Measurements from ENCODE around the gene PRKCE.

PRKCE gene

DNA sequence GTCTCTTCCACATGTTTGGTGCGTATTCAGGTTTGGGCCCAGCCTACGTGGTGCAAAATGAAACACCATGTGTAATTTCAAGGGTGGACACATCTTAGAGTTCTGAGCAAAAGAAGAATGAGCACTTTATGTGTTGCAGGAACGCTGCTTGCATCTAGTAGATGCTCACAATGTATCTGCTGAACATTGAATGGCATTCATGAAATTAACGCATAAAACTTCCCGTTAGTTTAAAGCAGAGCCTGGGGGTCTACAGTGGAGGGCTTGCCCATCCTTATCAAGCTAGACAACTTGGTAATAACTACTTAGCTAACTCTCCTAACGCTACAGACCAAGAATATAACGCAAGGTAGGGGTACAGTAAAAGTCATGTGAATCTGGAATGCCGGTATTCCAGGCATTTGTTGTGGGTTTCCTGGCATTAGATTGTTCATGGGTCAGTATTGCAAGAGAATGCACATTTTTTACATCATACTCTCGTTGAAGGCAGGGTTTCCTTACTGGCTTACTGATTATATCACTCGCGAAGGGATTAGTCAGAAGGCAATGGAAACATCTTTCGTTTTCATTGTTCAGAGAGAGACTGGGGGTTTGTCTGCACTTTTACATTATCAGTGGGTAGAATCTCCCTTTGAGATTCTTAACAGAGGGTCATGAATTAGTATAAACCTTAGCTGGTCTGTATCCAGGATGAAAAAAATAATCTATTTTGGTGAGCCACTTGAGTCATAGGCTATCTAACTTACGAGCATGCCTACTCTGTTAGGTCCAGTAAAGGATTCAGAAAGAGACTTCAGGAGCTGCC is 416.2 kb downstream of the PRKCE start:
- Mint-ChIP-seq H3K9me3 (ENCODE audit: low read depth) (no peaks in the 10 kb centered on the region), H3K27ac (no peak overlapping the region), H3K36me3 (peaks cover 2% of the 10 kb centered on the region), H3K4me1 (ENCODE audit: low read depth) (peaks cover 5% of the 10 kb centered on the region), H3K27me3 (peaks cover 1% of the 10 kb centered on the region), H3K4me3 (no peak overlapping the region)

GRCh38 chr2:46068636-46069035 is 417.2 kb downstream of the PRKCE start:
- Mint-ChIP-seq H3K27me3 (no peaks in the 10 kb centered on the region), H3K27ac (no peak overlapping the region), H3K4me1 (ENCODE audit: low read depth) (peaks cover 5% of the 10 kb centered on the region), H3K4me3 (no peak overlapping the region), H3K9me3 (ENCODE audit: low read depth) (no peaks in the 10 kb centered on the region), H3K36me3 (no peaks in the 10 kb centered on the region)

DNA sequence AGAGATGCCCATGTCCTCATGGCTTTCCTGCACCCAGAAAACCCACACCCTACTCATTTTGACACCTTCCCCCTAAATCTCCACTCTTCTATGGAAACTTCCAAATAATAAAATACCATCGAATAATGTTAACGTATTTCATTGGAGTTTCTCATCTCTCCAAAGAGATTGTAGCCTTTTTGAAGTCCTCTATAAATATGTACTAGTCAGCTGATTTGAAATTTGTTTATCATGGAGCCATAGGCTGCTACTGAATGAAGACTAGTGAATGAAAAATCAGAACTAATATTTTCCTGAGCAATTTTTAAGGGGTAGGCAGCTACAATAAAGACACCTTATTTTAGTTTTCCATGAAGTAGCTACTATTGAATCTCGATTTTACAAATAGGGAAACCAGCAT is 419.6 kb downstream of the PRKCE start:
- Mint-ChIP-seq H3K9me3 (ENCODE audit: low read depth) (no peaks in the 10 kb centered on the region), H3K4me3 (no peak overlapping the region), H3K27me3 (no peaks in the 10 kb centered on the region), H3K36me3 (no peaks in the 10 kb centered on the region), H3K27ac (no peak overlapping the region), H3K4me1 (ENCODE audit: low read depth) (peaks cover 5% of the 10 kb centered on the region)

GRCh38 chr2:46072101-46072820 is 420.8 kb downstream of the PRKCE start:
- H3K4me3 Mint-ChIP-seq, result no peak overlapping the region

DNA sequence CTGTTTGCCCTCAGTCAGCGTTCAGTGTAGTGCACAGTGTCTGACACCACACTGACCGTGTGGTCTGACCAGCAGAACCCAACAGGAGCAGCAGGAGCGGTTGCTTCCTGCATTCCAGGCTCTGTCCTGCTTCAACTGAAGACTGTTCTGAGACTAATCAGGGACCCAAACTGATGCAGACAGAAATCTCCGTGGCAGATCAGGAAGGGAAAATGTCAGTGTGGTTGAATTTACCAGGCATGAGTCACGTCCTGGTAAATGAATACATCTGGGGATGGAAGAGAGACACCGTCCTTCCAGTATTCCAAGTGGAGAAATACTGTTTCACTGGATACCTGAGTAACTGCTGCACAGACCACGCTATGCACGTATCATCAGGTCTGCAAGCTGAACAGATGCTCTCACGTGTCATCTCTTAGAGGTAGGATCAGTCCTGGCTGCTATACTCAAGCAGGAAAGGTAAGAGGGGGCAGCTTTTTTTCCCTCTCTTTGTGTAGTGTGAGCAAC is 422.1 kb downstream of the PRKCE start:
- Mint-ChIP-seq H3K4me3 (no peak overlapping the region), H3K27me3 (no peaks in the 10 kb centered on the region), H3K4me1 (ENCODE audit: low read depth) (no peaks in the 10 kb centered on the region), H3K27ac (no peak overlapping the region), H3K36me3 (no peaks in the 10 kb centered on the region), H3K9me3 (ENCODE audit: low read depth) (no peaks in the 10 kb centered on the region)

More at GRCh38 chr2:46072101-46072820, 420.8 kb downstream of the PRKCE start:
- Mint-ChIP-seq H3K9me3 (ENCODE audit: low read depth) (no peaks in the 10 kb centered on the region), H3K4me1 (ENCODE audit: low read depth) (peaks cover 2% of the 10 kb centered on the region), H3K27ac (no peak overlapping the region), H3K27me3 (no peaks in the 10 kb centered on the region), H3K36me3 (no peaks in the 10 kb centered on the region)

DNA sequence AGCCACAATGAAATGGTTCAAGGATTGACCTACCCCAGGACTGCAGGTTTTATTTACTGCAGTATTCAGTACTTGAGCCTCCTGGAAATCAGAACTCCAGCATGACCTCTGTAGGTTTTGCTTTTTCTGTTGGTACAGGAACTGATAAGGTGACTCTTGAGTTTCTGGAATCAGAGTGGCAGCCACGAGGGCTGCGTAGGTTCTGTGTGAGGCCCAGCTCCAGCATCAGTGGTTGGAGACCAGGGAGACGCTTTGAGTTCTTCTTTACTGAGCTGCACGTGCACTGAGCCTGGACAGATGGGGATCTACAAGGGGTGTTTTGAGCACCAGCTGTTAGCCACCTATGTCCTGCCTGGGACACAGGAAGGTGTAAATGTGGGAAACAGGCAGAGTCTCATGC is 423.0 kb downstream of the PRKCE start:
- Mint-ChIP-seq H3K9me3 (ENCODE audit: low read depth) (no peaks in the 10 kb centered on the region), H3K4me1 (ENCODE audit: low read depth) (no peaks in the 10 kb centered on the region), H3K36me3 (no peaks in the 10 kb centered on the region), H3K27ac (no peak overlapping the region), H3K27me3 (no peaks in the 10 kb centered on the region), H3K4me3 (no peak overlapping the region)

DNA sequence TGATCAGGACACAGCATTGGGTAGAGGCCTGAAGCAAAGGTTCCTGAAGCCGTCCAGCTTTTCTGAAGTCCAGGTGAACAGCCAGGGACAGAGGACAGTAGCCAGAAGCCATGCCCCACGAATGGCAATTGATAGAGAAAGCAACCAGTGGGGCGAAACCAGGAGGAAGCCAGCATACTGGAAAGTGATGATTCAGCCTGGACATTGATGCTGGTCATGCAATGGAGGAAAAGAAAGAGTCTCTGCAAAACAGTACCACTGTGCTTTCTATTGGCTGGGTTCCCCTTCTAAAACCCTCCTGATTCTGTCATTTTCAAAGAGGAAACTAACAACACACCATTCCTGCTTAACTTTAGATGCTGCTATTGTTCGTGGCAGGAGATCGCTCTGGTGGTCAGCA is 424.4 kb downstream of the PRKCE start:
- no peak overlapping the region for H3K27ac Mint-ChIP-seq
- no peak overlapping the region for H3K4me3 Mint-ChIP-seq
- no peaks in the 10 kb centered on the region for H3K36me3 Mint-ChIP-seq
- no peaks in the 10 kb centered on the region for H3K4me1 Mint-ChIP-seq (ENCODE audit: low read depth)
- no peaks in the 10 kb centered on the region for H3K27me3 Mint-ChIP-seq
- no peaks in the 10 kb centered on the region for H3K9me3 Mint-ChIP-seq (ENCODE audit: low read depth)

DNA sequence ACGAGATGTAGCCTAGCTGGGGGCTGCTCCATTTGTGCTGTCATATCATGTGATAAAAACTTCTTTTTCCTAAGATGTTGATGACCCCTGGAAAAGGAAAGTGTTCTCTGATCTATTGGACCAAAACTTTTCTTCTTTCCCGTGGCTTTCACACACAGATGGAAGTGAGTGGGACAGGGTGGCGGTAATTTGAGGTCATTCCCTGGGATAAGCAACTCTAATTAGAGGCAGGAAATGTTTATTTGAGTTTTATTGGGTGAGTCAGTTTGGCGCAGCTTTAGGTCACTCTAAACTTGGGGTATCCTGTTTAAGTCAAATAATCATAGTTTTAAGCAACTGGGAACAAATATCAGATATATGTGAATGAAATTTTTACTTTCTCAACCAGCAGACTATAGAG is 424.8 kb downstream of the PRKCE start:
- Mint-ChIP-seq H3K9me3 (ENCODE audit: low read depth) (no peaks in the 10 kb centered on the region), H3K36me3 (no peaks in the 10 kb centered on the region)

GRCh38 chr2:46076875-46077274 is 425.4 kb downstream of the PRKCE start:
- H3K27me3 Mint-ChIP-seq, result no peaks in the 10 kb centered on the region
- H3K4me3 Mint-ChIP-seq, result no peak overlapping the region
- H3K9me3 Mint-ChIP-seq (ENCODE audit: low read depth), result no peaks in the 10 kb centered on the region
- no peaks in the 10 kb centered on the region for H3K4me1 Mint-ChIP-seq (ENCODE audit: low read depth)
- peaks cover 2% of the 10 kb centered on the region for H3K36me3 Mint-ChIP-seq
- H3K27ac Mint-ChIP-seq, result no peak overlapping the region

More for the DNA sequence above, 424.8 kb downstream of the PRKCE start:
- no peaks in the 10 kb centered on the region for H3K4me1 Mint-ChIP-seq (ENCODE audit: low read depth)
- no peak overlapping the region for H3K27ac Mint-ChIP-seq
- no peak overlapping the region for H3K4me3 Mint-ChIP-seq
- H3K27me3 Mint-ChIP-seq, result no peaks in the 10 kb centered on the region

- H3K36me3 Mint-ChIP-seq, result peaks cover 7% of the 10 kb centered on the region
- no peak overlapping the region for H3K27ac Mint-ChIP-seq
- H3K27me3 Mint-ChIP-seq, result no peaks in the 10 kb centered on the region
- peaks cover 4% of the 10 kb centered on the region for H3K4me1 Mint-ChIP-seq (ENCODE audit: low read depth)
- H3K9me3 Mint-ChIP-seq (ENCODE audit: low read depth), result no peaks in the 10 kb centered on the region
- H3K4me3 Mint-ChIP-seq, result no peak overlapping the region
Observed at GRCh38 chr2:46077522-46078107, 426.1 kb downstream of the PRKCE start.

- H3K9me3 Mint-ChIP-seq (ENCODE audit: low read depth), result no peaks in the 10 kb centered on the region
- peaks cover 7% of the 10 kb centered on the region for H3K36me3 Mint-ChIP-seq
- peaks cover 4% of the 10 kb centered on the region for H3K4me1 Mint-ChIP-seq (ENCODE audit: low read depth)
- no peak overlapping the region for H3K4me3 Mint-ChIP-seq
- H3K27me3 Mint-ChIP-seq, result no peaks in the 10 kb centered on the region
- no peak overlapping the region for H3K27ac Mint-ChIP-seq
Observed at GRCh38 chr2:46079985-46080560, 428.6 kb downstream of the PRKCE start.

- Mint-ChIP-seq H3K9me3 (ENCODE audit: low read depth) (no peaks in the 10 kb centered on the region), H3K36me3 (peaks cover 15% of the 10 kb centered on the region), H3K4me3 (no peak overlapping the region), H3K27me3 (no peaks in the 10 kb centered on the region), H3K27ac (no peak overlapping the region), H3K4me1 (ENCODE audit: low read depth) (peaks cover 4% of the 10 kb centered on the region)
Observed at GRCh38 chr2:46082531-46083485, 431.3 kb downstream of the PRKCE start.

DNA sequence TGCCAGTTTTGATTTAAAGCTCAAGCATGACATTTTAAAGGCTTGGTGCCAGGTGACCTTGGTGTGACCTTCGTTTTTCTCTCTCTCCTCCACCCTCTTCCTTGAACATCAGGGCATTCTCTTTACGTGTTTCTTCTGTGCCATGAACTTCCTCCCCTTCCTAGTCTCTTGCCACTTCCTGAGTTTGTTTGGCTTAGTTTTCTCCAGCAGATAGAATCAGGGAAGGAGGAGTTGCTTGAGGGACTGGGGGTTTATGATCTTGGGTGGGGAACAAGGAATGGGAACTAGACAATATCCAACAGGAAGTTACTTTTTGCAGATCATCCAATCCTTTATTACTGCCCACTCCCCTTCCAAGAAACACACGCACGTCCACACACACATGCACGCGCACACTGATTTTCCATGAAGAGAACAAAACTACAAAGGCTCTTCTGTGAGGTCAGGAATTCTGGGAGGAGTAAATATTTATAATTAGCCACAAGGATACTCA is 435.1 kb downstream of the PRKCE start:
- peaks cover 26% of the 10 kb centered on the region for H3K36me3 Mint-ChIP-seq
- peaks cover 4% of the 10 kb centered on the region for H3K4me1 Mint-ChIP-seq (ENCODE audit: low read depth)
- no peaks in the 10 kb centered on the region for H3K27me3 Mint-ChIP-seq
- no peaks in the 10 kb centered on the region for H3K9me3 Mint-ChIP-seq (ENCODE audit: low read depth)
- H3K4me3 Mint-ChIP-seq, result no peak overlapping the region
- no peak overlapping the region for H3K27ac Mint-ChIP-seq

GRCh38 chr2:46087492-46087891 is 436.0 kb downstream of the PRKCE start:
- Mint-ChIP-seq H3K27ac (no peak overlapping the region), H3K27me3 (no peaks in the 10 kb centered on the region), H3K36me3 (peaks cover 25% of the 10 kb centered on the region), H3K4me3 (no peak overlapping the region), H3K9me3 (ENCODE audit: low read depth) (no peaks in the 10 kb centered on the region), H3K4me1 (ENCODE audit: low read depth) (no peaks in the 10 kb centered on the region)

Measured in activated naive CD8-positive, alpha-beta T cell (primary cell).